Neural progenitor cell (in vitro differentiated cells): Measurements from ENCODE around the gene KDM4B.

Experiments
- EZH2 ChIP-seq: fragments of 200-600 bp; sonication (generic); IDR thresholded peaks from 2 replicates; pipeline ENCODE4 v1.6.1; 2017; ENCODE audit warnings: antibody characterized with exemption, mild to moderate bottlenecking, moderate library complexity
- EZH2phosphoT487 ChIP-seq: fragments of 200-600 bp; sonication (generic); IDR thresholded peaks from 2 replicates; pipeline ENCODE4 v1.6.1; 2017; ENCODE audit warnings: antibody characterized with exemption
- TF ChIP-seq, protein P1 (sequence below): fragments of 200-600 bp; sonication (generic); IDR thresholded peaks from 2 replicates; pipeline ENCODE4 v1.5.1; 2017; ENCODE audit warnings: antibody characterized with exemption, mild to moderate bottlenecking

DNA sequence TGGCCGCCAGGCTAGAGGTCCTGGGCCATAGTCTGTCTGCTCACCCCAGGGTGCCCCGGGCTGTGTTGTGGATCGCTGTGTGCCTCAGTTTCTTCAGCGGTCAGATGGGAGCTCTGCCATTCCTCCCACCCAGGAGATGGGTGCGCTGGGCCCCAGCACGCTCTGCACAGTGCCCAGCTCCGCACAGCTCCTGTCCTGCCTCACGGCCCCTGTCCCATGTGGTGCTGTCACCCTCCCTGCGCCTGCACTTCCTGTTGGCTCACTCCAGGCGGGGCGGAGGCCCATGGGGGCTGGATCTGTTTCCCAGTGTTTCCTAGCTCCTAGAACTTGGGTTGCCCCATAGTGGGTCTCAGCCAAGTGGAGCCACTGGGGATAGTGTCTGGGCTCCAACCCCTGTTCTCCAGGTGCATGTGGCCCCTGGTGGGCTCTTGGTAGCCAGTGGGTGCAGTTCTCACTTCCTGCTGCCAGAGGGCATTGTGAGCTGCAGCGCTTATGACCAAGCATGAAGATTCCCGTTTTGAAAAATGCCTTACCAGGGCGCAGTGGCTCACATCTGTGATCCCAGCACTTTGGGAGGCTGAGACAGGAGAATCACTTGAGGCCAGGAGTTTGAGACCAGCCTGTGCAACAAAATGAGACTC is 69.8 kb downstream of the KDM4B start:
- TF ChIP-seq EZH2phosphoT487 (no peak), EZH2 (no peak)
- TF ChIP-seq, protein P1, sequence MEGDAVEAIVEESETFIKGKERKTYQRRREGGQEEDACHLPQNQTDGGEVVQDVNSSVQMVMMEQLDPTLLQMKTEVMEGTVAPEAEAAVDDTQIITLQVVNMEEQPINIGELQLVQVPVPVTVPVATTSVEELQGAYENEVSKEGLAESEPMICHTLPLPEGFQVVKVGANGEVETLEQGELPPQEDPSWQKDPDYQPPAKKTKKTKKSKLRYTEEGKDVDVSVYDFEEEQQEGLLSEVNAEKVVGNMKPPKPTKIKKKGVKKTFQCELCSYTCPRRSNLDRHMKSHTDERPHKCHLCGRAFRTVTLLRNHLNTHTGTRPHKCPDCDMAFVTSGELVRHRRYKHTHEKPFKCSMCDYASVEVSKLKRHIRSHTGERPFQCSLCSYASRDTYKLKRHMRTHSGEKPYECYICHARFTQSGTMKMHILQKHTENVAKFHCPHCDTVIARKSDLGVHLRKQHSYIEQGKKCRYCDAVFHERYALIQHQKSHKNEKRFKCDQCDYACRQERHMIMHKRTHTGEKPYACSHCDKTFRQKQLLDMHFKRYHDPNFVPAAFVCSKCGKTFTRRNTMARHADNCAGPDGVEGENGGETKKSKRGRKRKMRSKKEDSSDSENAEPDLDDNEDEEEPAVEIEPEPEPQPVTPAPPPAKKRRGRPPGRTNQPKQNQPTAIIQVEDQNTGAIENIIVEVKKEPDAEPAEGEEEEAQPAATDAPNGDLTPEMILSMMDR = peak; percentile 57
